Fibroblast of villous mesenchyme (primary cell): Measurements from ENCODE around the gene HES2. TPM values are rescaled to one million over a fixed set of nuclear protein-coding genes. Genes with fewer than 3 reads are reported as not detected.
A peak's percentile ranks its signal among the peaks of the same experiment; 100 is the strongest.
"Not testable (repeated sequence)": the region's sequence is repeated elsewhere in the genome, so short reads cannot be mapped to it uniquely, and the experiment has no call there.

Experiments
- DNase-seq: peaks from one replicate; pipeline ENCODE4 v3.0.0-alpha.2; 2010; ENCODE audit warnings: low read depth
- H3K4me3 ChIP-seq: 2 replicates; pipeline ENCODE4 v1.5.1; 2011; ENCODE audit warnings: low read depth, mild to moderate bottlenecking, low read length
- CTCF ChIP-seq: IDR thresholded peaks from 2 replicates; pipeline ENCODE4 v1.5.1; 2012; ENCODE audit warnings: low read depth, mild to moderate bottlenecking, low read length; ENCODE audit not compliant: insufficient read depth
- total RNA-seq: library from RNA; depleted of rRNA; stranded (reverse); fragments of >200 nt; gene quantifications from 2 replicates; pipeline ENCODE4 v1.2.3, GENCODE V29; 2012

Gene HES2
- total RNA-seq, 1 donor, result 0.43 TPM

GRCh38 chr1:6437012-6437700 lies 17.4 kb upstream of the HES2 start:
- not testable (repeated sequence) for DNase-seq, H3K4me3 ChIP-seq
- peak; percentile 3 for TF ChIP-seq CTCF

GRCh38 chr1:6436277-6436676 lies 16.6 kb upstream of the HES2 start:
- H3K4me3 ChIP-seq, result not testable (repeated sequence)

GRCh38 chr1:6435547-6435946 lies 15.8 kb upstream of the HES2 start:
- H3K4me3 ChIP-seq, result no peak overlapping the region
- DNase-seq, result no peak
- no peak for TF ChIP-seq CTCF

More at GRCh38 chr1:6436277-6436676, 16.6 kb upstream of the HES2 start:
- not testable (repeated sequence) for DNase-seq

- H3K4me3 ChIP-seq, result no peak overlapping the region
- DNase-seq, result no peak
- no peak for TF ChIP-seq CTCF
Measured at GRCh38 chr1:6435129-6435528, 15.4 kb upstream of the HES2 start.

GRCh38 chr1:6434186-6434585 lies 14.5 kb upstream of the HES2 start:
- TF ChIP-seq CTCF, result no peak
- DNase-seq, result no peak
- no peak overlapping the region for H3K4me3 ChIP-seq

- DNase-seq, H3K4me3 ChIP-seq: not testable (repeated sequence)
Measured at GRCh38 chr1:6431645-6432579, 12.2 kb upstream of the HES2 start.

- not testable (repeated sequence) for DNase-seq, H3K4me3 ChIP-seq
Measured at GRCh38 chr1:6429660-6430411, 10.1 kb upstream of the HES2 start.

GRCh38 chr1:6428453-6428852 lies 8.7 kb upstream of the HES2 start:
- not testable (repeated sequence) for DNase-seq, H3K4me3 ChIP-seq
